GM23248 (cell line): ENCODE results near the gene RPS26. TPM values are rescaled to one million over a fixed set of nuclear protein-coding genes. Genes with fewer than 3 reads are reported as not detected.

Experiments used
- DNase-seq: peaks from one replicate; pipeline ENCODE4 v3.0.0-alpha.2; 2015
- H2AFZ ChIP-seq: fragments of 200-600 bp; sonication (generic); 2 replicates; pipeline ENCODE4 v1.6.1; 2016; ENCODE audit warnings: antibody characterized with exemption
- H3F3A ChIP-seq: fragments of 200-600 bp; sonication (generic); 2 replicates; pipeline ENCODE4 v1.6.1; 2016; ENCODE audit warnings: mild to moderate bottlenecking, antibody characterized with exemption, mixed run types; ENCODE audit not compliant: insufficient read depth
- H3K27ac ChIP-seq: fragments of 200-600 bp; sonication (generic); 2 replicates; pipeline ENCODE4 v1.5.1; 2016; ENCODE audit warnings: mild to moderate bottlenecking
- H3K27me3 ChIP-seq: fragments of 200-600 bp; sonication (generic); replicated peaks from 2 replicates; pipeline ENCODE4 v1.6.1; 2016; ENCODE audit warnings: mild to moderate bottlenecking; ENCODE audit not compliant: insufficient read depth
- H3K36me3 ChIP-seq: fragments of 200-600 bp; sonication (generic); 2 replicates; pipeline ENCODE4 v1.6.1; 2016; ENCODE audit warnings: low read depth, mild to moderate bottlenecking
- H3K4me1 ChIP-seq: fragments of 200-600 bp; sonication (generic); 2 replicates; pipeline ENCODE4 v1.6.1; 2016; ENCODE audit warnings: mild to moderate bottlenecking; ENCODE audit not compliant: insufficient read depth
- H3K4me2 ChIP-seq: fragments of 200-600 bp; sonication (generic); one replicate; pipeline ENCODE4 v1.6.1; 2016; ENCODE audit warnings: mild to moderate bottlenecking; ENCODE audit not compliant: unreplicated experiment
- H3K4me3 ChIP-seq: fragments of 200-600 bp; sonication (generic); 2 replicates; pipeline ENCODE4 v1.5.1; 2016; ENCODE audit warnings: mild to moderate bottlenecking
- H3K79me2 ChIP-seq: fragments of 200-600 bp; sonication (generic); 2 replicates; pipeline ENCODE4 v1.6.1; 2016; ENCODE audit warnings: mild to moderate bottlenecking; ENCODE audit not compliant: insufficient read depth
- H3K9ac ChIP-seq: fragments of 200-600 bp; sonication (generic); 2 replicates; pipeline ENCODE4 v1.6.1; 2016; ENCODE audit warnings: mild to moderate bottlenecking
- H3K9me2 ChIP-seq: fragments of 200-600 bp; sonication (generic); 2 replicates; pipeline ENCODE4 v1.6.1; 2016; ENCODE audit warnings: mixed run types, mild to moderate bottlenecking, moderate library complexity; ENCODE audit not compliant: insufficient read depth
- H3K9me3 ChIP-seq: fragments of 200-600 bp; sonication (generic); one replicate; pipeline ENCODE4 v1.6.1; 2017; ENCODE audit warnings: low read depth
- H4K20me1 ChIP-seq: fragments of 200-600 bp; sonication (generic); 2 replicates; pipeline ENCODE4 v1.6.0; 2016; ENCODE audit not compliant: insufficient read depth
- EZH2 ChIP-seq: fragments of 200-600 bp; sonication (generic); IDR thresholded peaks from 2 replicates; pipeline ENCODE4 v1.6.1; 2018; ENCODE audit warnings: antibody characterized with exemption, mild to moderate bottlenecking; ENCODE audit not compliant: insufficient read depth, poor library complexity, severe bottlenecking
- EZH2phosphoT487 ChIP-seq: fragments of 200-600 bp; sonication (generic); IDR thresholded peaks from 2 replicates; pipeline ENCODE4 v1.6.1; 2018; ENCODE audit warnings: antibody characterized with exemption, moderate library complexity, mild to moderate bottlenecking, low read depth; ENCODE audit not compliant: insufficient read depth
- WGBS, 2 experiments: methylation state at CpG; one replicate each; pipeline ENCODE4 v1.1.6; 2015 to 2017; ENCODE audit warnings: low lambda C conversion rate in 2 of 2, low coverage in 1 of 2; ENCODE audit errors: missing lambda C conversion rate in 2 of 2; 5-methylcytosine and 5-hydroxymethylcytosine counted together
- in situ Hi-C: fragments of 300-500 bp; cut with MboI; formaldehyde crosslinking; loops from 2 replicates; pipeline ENCODE4 v1.15.0; 2020
- polyA plus RNA-seq: library from polyadenylated mRNA; unstranded; fragments of >200 nt; fragmentation: Nextera tagmentation; extraction: Ambion mirVana; gene quantifications from 2 replicates; pipeline ENCODE4 v1.2.1, GENCODE V29; 2016
- total RNA-seq: library from RNA; depleted of rRNA; stranded (reverse); fragments of >200 nt; shearing (Covaris generic); gene quantifications from 2 replicates; pipeline ENCODE4 v1.2.3, GENCODE V29; 2014

RPS26 gene
- total and polyA plus RNA-seq, 2 experiments from 2014 or later = 271 to 1,155 TPM

GRCh38 chr12:56029166-56029519, 12.6 kb upstream of the RPS26 start:
- H3K27me3 ChIP-seq = no peaks in the 10 kb centered on the region
- peaks cover 22% of the 10 kb centered on the region for H3F3A ChIP-seq
- H3K79me2 ChIP-seq = no peaks in the 10 kb centered on the region
- no peaks in the 10 kb centered on the region for H3K9me2 ChIP-seq
- peak overlapping the region; percentile 49 for H3K9ac ChIP-seq
- no peaks in the 10 kb centered on the region for H3K9me3 ChIP-seq
- no peaks in the 10 kb centered on the region for H3K36me3 ChIP-seq
- H3K27ac ChIP-seq = peak overlapping the region; percentile 72
- in situ Hi-C loops = no loop called here
- TF ChIP-seq EZH2 = no peak
- TF ChIP-seq EZH2phosphoT487 = no peak
- H3K4me1 ChIP-seq = peaks cover 12% of the 10 kb centered on the region
- peak overlapping the region; percentile 46 for H3K4me2 ChIP-seq
- peak; percentile 72 for DNase-seq
- H4K20me1 ChIP-seq = no peaks in the 10 kb centered on the region
- H2AFZ ChIP-seq = peak overlapping the region; percentile 73
- H3K4me3 ChIP-seq = no peak overlapping the region

GRCh38 chr12:56029666-56030293, 11.9 kb upstream of the RPS26 start:
- Histone ChIP-seq H3K36me3 (no peaks in the 10 kb centered on the region), H3K27ac (peak overlapping the region; percentile 72), H2AFZ (peak overlapping the region; percentile 73), H3K9me2 (no peaks in the 10 kb centered on the region), H3K79me2 (no peaks in the 10 kb centered on the region), H3K9me3 (no peaks in the 10 kb centered on the region), H3K27me3 (no peaks in the 10 kb centered on the region), H4K20me1 (no peaks in the 10 kb centered on the region), H3K4me2 (peak overlapping the region; percentile 46), H3F3A (peaks cover 22% of the 10 kb centered on the region), H3K4me1 (peaks cover 12% of the 10 kb centered on the region), H3K9ac (peak overlapping the region; percentile 49), H3K4me3 (no peak overlapping the region)
- no peak for TF ChIP-seq EZH2
- TF ChIP-seq EZH2phosphoT487 = no peak
- WGBS, 2 experiments = 75 to 76% methylated on average over 6 of the region's 6 CpGs
- in situ Hi-C loops = no loop called here
- DNase-seq = peak; percentile 86

GRCh38 chr12:56031987-56032386, 9.7 kb upstream of the RPS26 start:
- Histone ChIP-seq H3K79me2 (no peaks in the 10 kb centered on the region), H3F3A (peaks cover 22% of the 10 kb centered on the region), H3K4me1 (peaks cover 12% of the 10 kb centered on the region), H2AFZ (no peak overlapping the region), H3K9me3 (no peaks in the 10 kb centered on the region), H3K4me2 (no peak overlapping the region), H3K27ac (no peak overlapping the region), H3K9ac (no peak overlapping the region), H3K36me3 (no peaks in the 10 kb centered on the region), H3K4me3 (no peak overlapping the region), H4K20me1 (no peaks in the 10 kb centered on the region), H3K27me3 (no peaks in the 10 kb centered on the region), H3K9me2 (no peaks in the 10 kb centered on the region)
- no peak for TF ChIP-seq EZH2
- in situ Hi-C loops = no loop called here
- DNase-seq = no peak
- 100% methylated on average over 1 of the region's 1 CpG for WGBS, 2 experiments

GRCh38 chr12:56034586-56035332, 7.0 kb upstream of the RPS26 start:
- Histone ChIP-seq H3K79me2 (no peaks in the 10 kb centered on the region), H3K4me2 (no peak overlapping the region), H3K9me2 (no peaks in the 10 kb centered on the region), H3K27me3 (no peaks in the 10 kb centered on the region), H3K36me3 (no peaks in the 10 kb centered on the region), H2AFZ (no peak overlapping the region), H3K4me1 (no peaks in the 10 kb centered on the region), H4K20me1 (no peaks in the 10 kb centered on the region), H3K9me3 (no peaks in the 10 kb centered on the region), H3K9ac (no peak overlapping the region), H3K27ac (no peak overlapping the region), H3K4me3 (no peak overlapping the region), H3F3A (peaks cover 2% of the 10 kb centered on the region; the same call in 1 of the 2 replicates)
- DNase-seq = no peak
- WGBS, 2 experiments = 77 to 78% methylated on average over 17 to 21 of the region's 21 CpGs
- in situ Hi-C loops = no loop called here
- TF ChIP-seq EZH2phosphoT487 = no peak
- no peak for TF ChIP-seq EZH2
